Measurements from ENCODE around the gene PTPN2. TPM values are rescaled to one million over a fixed set of nuclear protein-coding genes. Genes with fewer than 3 reads are reported as not detected.
"Not testable (repeated sequence)": the region's sequence is repeated elsewhere in the genome, so short reads cannot be mapped to it uniquely, and the experiment has no call there.

PTPN2 gene
- total RNA-seq, 1 donor from 2014 or later = 47.9 TPM

DNA sequence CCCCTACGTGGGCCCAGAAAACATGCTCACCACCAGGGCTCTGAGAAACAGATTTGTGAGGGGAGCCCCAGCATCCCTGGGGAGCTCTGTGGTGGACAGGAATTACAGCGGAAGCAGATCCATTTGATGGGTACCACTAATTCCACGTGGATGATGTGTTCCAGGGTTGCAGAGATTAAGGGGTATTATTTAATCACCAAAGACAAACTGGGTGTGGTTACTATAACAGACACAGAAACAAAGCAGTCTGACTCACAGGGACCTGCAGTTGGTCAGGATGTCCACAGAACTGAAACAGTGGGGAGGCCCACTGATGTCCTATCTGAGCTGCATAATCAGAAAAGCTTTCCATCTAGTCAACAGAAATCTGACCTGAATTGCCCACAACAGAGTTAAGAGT, 115.4 kb downstream of the PTPN2 start:
- DNase-seq (ENCODE audit: low read depth) = peak; percentile 61
- Histone ChIP-seq H3K4me3 (ENCODE audit: low read depth, low read length) (no peak overlapping the region), H3K27me3 (ENCODE audit: control insufficient read depth, insufficient read depth, low read length) (no peaks in the 10 kb centered on the region), H3K36me3 (ENCODE audit: control insufficient read depth, insufficient read depth, low read length) (no peaks in the 10 kb centered on the region)
- no peak for FAIRE-seq
- TF ChIP-seq, protein P1, sequence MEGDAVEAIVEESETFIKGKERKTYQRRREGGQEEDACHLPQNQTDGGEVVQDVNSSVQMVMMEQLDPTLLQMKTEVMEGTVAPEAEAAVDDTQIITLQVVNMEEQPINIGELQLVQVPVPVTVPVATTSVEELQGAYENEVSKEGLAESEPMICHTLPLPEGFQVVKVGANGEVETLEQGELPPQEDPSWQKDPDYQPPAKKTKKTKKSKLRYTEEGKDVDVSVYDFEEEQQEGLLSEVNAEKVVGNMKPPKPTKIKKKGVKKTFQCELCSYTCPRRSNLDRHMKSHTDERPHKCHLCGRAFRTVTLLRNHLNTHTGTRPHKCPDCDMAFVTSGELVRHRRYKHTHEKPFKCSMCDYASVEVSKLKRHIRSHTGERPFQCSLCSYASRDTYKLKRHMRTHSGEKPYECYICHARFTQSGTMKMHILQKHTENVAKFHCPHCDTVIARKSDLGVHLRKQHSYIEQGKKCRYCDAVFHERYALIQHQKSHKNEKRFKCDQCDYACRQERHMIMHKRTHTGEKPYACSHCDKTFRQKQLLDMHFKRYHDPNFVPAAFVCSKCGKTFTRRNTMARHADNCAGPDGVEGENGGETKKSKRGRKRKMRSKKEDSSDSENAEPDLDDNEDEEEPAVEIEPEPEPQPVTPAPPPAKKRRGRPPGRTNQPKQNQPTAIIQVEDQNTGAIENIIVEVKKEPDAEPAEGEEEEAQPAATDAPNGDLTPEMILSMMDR (IDR thresholded peaks at IDR 0.05; ENCODE audit: insufficient read depth, low read length, severe bottlenecking) = no peak

DNA sequence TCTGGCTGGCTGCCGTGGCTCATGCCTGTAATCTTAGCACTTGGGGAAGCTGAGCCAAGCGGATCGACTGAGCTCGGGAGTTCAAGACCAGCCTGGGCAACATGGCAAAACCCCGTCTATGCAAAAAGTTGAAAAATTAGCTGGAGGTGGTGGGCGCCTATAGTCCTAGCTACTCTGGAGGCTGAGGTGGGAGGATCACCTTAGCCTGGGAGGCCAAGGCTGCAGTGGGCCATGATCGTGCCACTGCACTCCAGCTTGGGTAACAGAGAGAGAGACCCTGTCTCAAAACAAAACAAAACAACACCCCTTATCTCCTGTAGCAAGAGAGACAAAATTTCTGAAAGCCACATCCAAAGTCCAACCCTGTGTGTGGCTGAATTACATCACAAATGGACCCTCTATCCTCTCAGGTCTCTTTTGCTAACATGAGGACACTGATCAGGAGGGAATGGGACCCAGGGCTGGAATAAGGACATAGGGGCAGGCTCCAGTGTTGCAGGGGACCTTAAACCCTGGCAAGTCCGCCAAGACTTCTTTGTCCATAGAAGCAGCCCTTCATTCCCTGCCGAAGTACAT, 116.4 kb downstream of the PTPN2 start:
- Histone ChIP-seq H3K36me3 (ENCODE audit: control insufficient read depth, insufficient read depth, low read length) (no peaks in the 10 kb centered on the region), H3K4me3 (ENCODE audit: low read depth, low read length) (no peak overlapping the region), H3K27me3 (ENCODE audit: control insufficient read depth, insufficient read depth, low read length) (no peaks in the 10 kb centered on the region)
- DNase-seq (ENCODE audit: low read depth) (no peak), FAIRE-seq (no peak)
- TF ChIP-seq, protein P1 (IDR thresholded peaks at IDR 0.05; ENCODE audit: insufficient read depth, low read length, severe bottlenecking) = no peak

DNA sequence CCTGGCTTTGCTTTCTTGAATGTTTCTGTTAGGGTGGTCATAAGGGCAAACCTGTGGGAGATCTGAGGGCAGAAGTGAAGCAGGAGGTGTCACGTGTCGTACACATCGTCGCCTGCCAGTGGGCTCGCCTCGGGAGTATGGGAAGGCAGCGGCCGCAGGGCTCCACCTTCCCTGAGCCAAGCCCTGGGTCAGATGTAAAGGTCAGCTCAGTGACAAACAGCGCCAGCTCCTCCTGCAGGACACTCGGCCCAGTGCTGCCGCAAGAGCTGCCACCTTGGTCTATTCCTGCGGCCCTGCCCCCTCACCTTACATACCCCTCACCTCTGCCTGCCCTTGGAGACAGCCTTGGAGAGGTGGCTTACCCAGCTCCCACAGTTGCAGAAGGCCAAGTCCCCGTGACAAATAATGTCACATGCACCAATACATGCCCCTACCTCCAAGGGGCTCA, 117.0 kb downstream of the PTPN2 start:
- FAIRE-seq = no peak

DNA sequence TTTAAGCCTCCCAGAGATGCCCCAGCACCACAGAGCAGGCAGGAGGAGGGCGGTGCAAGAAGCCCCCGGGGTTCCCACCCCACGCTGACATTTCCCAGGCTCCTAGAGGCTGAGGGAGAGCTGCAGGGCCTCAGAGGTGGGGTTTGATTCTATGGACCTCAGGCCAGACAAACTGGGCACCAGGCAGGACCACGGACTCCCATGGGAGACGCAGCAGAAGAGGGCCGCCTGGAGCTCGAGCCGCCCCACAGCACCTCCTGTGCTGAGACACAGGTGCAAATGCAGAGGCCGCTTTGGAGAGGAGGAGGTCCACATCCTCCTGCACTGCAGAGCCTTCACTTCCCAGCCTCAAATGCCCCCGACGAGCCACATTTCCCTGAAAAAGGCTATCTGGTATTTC, 118.5 kb downstream of the PTPN2 start:
- H3K36me3 ChIP-seq (ENCODE audit: control insufficient read depth, insufficient read depth, low read length) = no peaks in the 10 kb centered on the region
- no peak for FAIRE-seq
- H3K4me3 ChIP-seq (ENCODE audit: low read depth, low read length) = no peak overlapping the region
- TF ChIP-seq, protein P1 (IDR thresholded peaks at IDR 0.05; ENCODE audit: insufficient read depth, low read length, severe bottlenecking) = no peak
- DNase-seq (ENCODE audit: low read depth) = no peak
- no peaks in the 10 kb centered on the region for H3K27me3 ChIP-seq (ENCODE audit: control insufficient read depth, insufficient read depth, low read length)

More for the DNA sequence above, 117.0 kb downstream of the PTPN2 start:
- no peak for DNase-seq (ENCODE audit: low read depth)
- Histone ChIP-seq H3K27me3 (ENCODE audit: control insufficient read depth, insufficient read depth, low read length) (no peaks in the 10 kb centered on the region), H3K4me3 (ENCODE audit: low read depth, low read length) (no peak overlapping the region), H3K36me3 (ENCODE audit: control insufficient read depth, insufficient read depth, low read length) (no peaks in the 10 kb centered on the region)
- TF ChIP-seq, protein P1 (IDR thresholded peaks at IDR 0.05; ENCODE audit: insufficient read depth, low read length, severe bottlenecking) = peak; percentile 11

GRCh38 chr18:12765126-12765525, 118.9 kb downstream of the PTPN2 start:
- H3K27me3 ChIP-seq (ENCODE audit: control insufficient read depth, insufficient read depth, low read length) = no peaks in the 10 kb centered on the region
- H3K36me3 ChIP-seq (ENCODE audit: control insufficient read depth, insufficient read depth, low read length) = no peaks in the 10 kb centered on the region
- peak; percentile 10 for DNase-seq (ENCODE audit: low read depth)
- no peak for FAIRE-seq
- TF ChIP-seq, protein P1 (IDR thresholded peaks at IDR 0.05; ENCODE audit: insufficient read depth, low read length, severe bottlenecking) = no peak
- no peak overlapping the region for H3K4me3 ChIP-seq (ENCODE audit: low read depth, low read length)

DNA sequence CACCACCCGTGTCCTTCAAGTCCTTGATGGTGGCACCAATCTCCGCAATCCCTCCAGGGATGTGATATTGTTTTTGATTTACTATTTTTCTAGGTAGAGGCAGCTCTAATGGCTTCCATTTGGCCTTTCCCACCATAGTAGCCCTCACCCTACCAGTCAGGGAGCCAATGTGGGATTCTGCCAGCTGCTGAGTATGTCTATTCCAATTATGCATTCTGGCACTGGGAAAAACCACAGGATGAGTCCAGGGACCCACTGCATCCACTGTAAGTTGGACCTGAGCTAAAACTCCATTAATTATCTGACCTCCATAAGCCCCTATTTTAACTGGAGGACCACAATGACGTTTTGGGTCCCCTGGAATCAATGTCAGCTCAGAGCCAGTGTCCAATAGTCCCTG, 125.5 kb downstream of the PTPN2 start:
- FAIRE-seq; H3K36me3 ChIP-seq (ENCODE audit: control insufficient read depth, insufficient read depth, low read length); DNase-seq (ENCODE audit: low read depth); H3K27me3 ChIP-seq (ENCODE audit: control insufficient read depth, insufficient read depth, low read length); H3K4me3 ChIP-seq (ENCODE audit: low read depth, low read length): not testable (repeated sequence)

GRCh38 chr18:12756619-12757239, 127.3 kb downstream of the PTPN2 start:
- DNase-seq (ENCODE audit: low read depth); H3K27me3 ChIP-seq (ENCODE audit: control insufficient read depth, insufficient read depth, low read length); H3K4me3 ChIP-seq (ENCODE audit: low read depth, low read length); H3K36me3 ChIP-seq (ENCODE audit: control insufficient read depth, insufficient read depth, low read length); FAIRE-seq: not testable (repeated sequence)

DNA sequence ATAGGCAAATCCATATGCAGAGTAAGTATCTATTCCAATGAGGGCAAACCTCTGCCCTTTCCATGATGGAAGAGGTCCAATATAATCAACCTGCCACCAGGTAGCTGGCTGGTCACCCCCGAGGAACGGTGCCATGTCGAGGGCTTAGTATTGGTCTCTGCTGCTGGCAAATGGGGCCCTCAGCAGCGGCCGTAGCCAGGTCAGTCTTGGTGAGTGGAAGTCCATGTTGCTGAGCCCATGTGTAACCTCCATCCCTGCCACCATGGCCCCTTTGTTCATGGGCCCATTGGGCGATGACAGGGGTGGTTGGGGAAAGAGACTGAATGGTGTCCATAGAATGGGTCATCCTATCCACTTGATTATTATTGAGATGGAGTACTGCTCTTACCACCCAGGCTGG, 128.4 kb downstream of the PTPN2 start:
- not testable (repeated sequence) for FAIRE-seq; H3K36me3 ChIP-seq (ENCODE audit: control insufficient read depth, insufficient read depth, low read length); DNase-seq (ENCODE audit: low read depth)

More for the DNA sequence above, 128.4 kb downstream of the PTPN2 start:
- H3K27me3 ChIP-seq (ENCODE audit: control insufficient read depth, insufficient read depth, low read length); H3K4me3 ChIP-seq (ENCODE audit: low read depth, low read length): not testable (repeated sequence)

Measured in bronchial epithelial cell (primary cell).